Fibroblast of skin of left quadriceps (primary cell): ENCODE results near the gene WIPF3.
"Not testable (repeated sequence)": the region's sequence is repeated elsewhere in the genome, so short reads cannot be mapped to it uniquely, and the experiment has no call there.

Experiments used
- DNase-seq, 2 experiments: peaks; one replicate each; pipeline ENCODE4 v3.0.0-alpha.2; 2013; ENCODE audit warnings: low read depth in 2 of 2

Gene WIPF3

GRCh38 chr7:29955075-29955792 lies 148.9 kb downstream of the WIPF3 start:
- no peak for DNase-seq

GRCh38 chr7:29955799-29956486 lies 149.6 kb downstream of the WIPF3 start:
- DNase-seq: no peak

- DNase-seq: no peak
These were observed 150.2 kb downstream of the WIPF3 start for GRCh38 chr7:29956487-29956836.

GRCh38 chr7:29957521-29958310 lies 151.4 kb downstream of the WIPF3 start:
- DNase-seq: no peak

- DNase-seq: no peak
These were observed 152.5 kb downstream of the WIPF3 start for GRCh38 chr7:29958667-29959358.

GRCh38 chr7:29961611-29962010 lies 155.3 kb downstream of the WIPF3 start:
- not testable (repeated sequence) for DNase-seq

- DNase-seq: no peak
These were observed 155.7 kb downstream of the WIPF3 start for GRCh38 chr7:29962035-29962434.

- DNase-seq: no peak
These were observed 158.7 kb downstream of the WIPF3 start for GRCh38 chr7:29965030-29965429.
